ENCODE results near the gene SNX27.

Gene SNX27

GRCh38 chr1:151711044-151711800 is 99.4 kb downstream of the SNX27 start:
- no peak for DNase-seq (ENCODE audit: extremely low spot score)
- no peak for TF ChIP-seq CTCF (IDR thresholded peaks at IDR 0.05; ENCODE audit: control extremely low read depth, extremely low read depth, low read depth, missing control alignments)
- POLR2A ChIA-PET: no interaction called here
- CTCF ChIA-PET: no interaction called here

DNA sequence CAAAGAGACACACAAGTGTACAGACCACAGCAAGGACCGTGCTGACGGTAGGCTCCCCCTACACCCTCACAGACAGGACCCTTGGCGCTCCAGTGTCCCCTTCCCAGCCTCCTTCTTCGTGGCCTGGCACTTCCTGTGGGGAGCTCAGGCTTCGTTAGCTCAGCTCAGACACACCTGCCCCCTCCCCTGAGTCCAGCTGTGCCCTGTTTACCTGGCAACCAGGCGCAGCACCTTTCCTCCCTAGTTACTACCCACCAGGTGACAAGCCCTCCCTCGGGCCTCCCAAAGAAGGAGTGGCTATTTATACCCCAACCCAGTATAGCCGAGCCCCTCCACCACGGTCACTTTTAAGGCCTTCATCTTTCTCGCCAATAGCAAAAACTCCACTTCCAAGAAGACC is 100.1 kb downstream of the SNX27 start:
- TF ChIP-seq CTCF (IDR thresholded peaks at IDR 0.05; ENCODE audit: control extremely low read depth, extremely low read depth, low read depth, missing control alignments): no peak
- ChIA-PET CTCF (no interaction called here), POLR2A (no interaction called here)
- DNase-seq (ENCODE audit: extremely low spot score): no peak

GRCh38 chr1:151713044-151713443 is 101.2 kb downstream of the SNX27 start:
- CTCF ChIA-PET: interaction anchor here (1.0 kb wide), 2 partner anchors 22 to 36 kb away, joined by 3 read pairs; no protein-coding TSS in a partner anchor
- POLR2A ChIA-PET: no interaction called here
- no peak for TF ChIP-seq CTCF (IDR thresholded peaks at IDR 0.05; ENCODE audit: control extremely low read depth, extremely low read depth, low read depth, missing control alignments)
- no peak for DNase-seq (ENCODE audit: extremely low spot score)

GRCh38 chr1:151713874-151714273 is 102.0 kb downstream of the SNX27 start:
- ChIA-PET POLR2A (no interaction called here), CTCF (interaction anchor here (1.0 to 1.6 kb wide), 4 partner anchors 9 to 35 kb away, joined by 3 to 4 read pairs (median 3); no protein-coding TSS in a partner anchor)

GRCh38 chr1:151714820-151715725 is 103.2 kb downstream of the SNX27 start:
- POLR2A ChIA-PET: no interaction called here
- no peak for TF ChIP-seq CTCF (IDR thresholded peaks at IDR 0.05; ENCODE audit: control extremely low read depth, extremely low read depth, low read depth, missing control alignments)
- no peak for DNase-seq (ENCODE audit: extremely low spot score)
- CTCF ChIA-PET: interaction anchor here (1.0 to 2.6 kb wide), 5 partner anchors 10 to 121 kb away, joined by 3 to 10 read pairs (median 4); no protein-coding TSS in a partner anchor

More at GRCh38 chr1:151713874-151714273, 102.0 kb downstream of the SNX27 start:
- TF ChIP-seq CTCF (IDR thresholded peaks at IDR 0.05; ENCODE audit: control extremely low read depth, extremely low read depth, low read depth, missing control alignments): no peak
- DNase-seq (ENCODE audit: extremely low spot score): no peak

GRCh38 chr1:151715726-151716404 is 104.0 kb downstream of the SNX27 start:
- no peak for TF ChIP-seq CTCF (IDR thresholded peaks at IDR 0.05; ENCODE audit: control extremely low read depth, extremely low read depth, low read depth, missing control alignments)
- no peak for DNase-seq (ENCODE audit: extremely low spot score)
- ChIA-PET POLR2A (no interaction called here), CTCF (interaction anchor here (1.1 to 2.6 kb wide), 3 partner anchors 13 to 121 kb away, joined by 3 to 10 read pairs (median 6); no protein-coding TSS in a partner anchor)

All from GM10248 (cell line).